ENCODE results near the gene RAB27A. TPM values are rescaled to one million over a fixed set of nuclear protein-coding genes. Genes with fewer than 3 reads are reported as not detected.

Gene RAB27A
- total RNA-seq, 2 donors from 2014 or later = 9.6 to 9.9 TPM

- Histone ChIP-seq H3K4me3 (no peak overlapping the region), H3K27me3 (no peaks in the 10 kb centered on the region), H3K4me1 (no peaks in the 10 kb centered on the region), H3K9me3 (no peaks in the 10 kb centered on the region), H3K36me3 (replicated peaks in 1 of 2; ENCODE audit: insufficient read depth in 1 of 2, low read depth in 2 of 2) (no peaks in the 10 kb centered on the region), H3K27ac (no peak overlapping the region)
- WGBS, 2 donors = 47 to 60% methylated on average over 1 of the region's 1 CpG
- no peak for TF ChIP-seq POLR2A (IDR thresholded peaks at IDR 0.05)
- TF ChIP-seq CTCF (IDR thresholded peaks at IDR 0.05) = no peak
- DNase-seq (no peak), ATAC-seq (no peak)
- intact Hi-C loops (cut with DNase I) = no loop called here
Measured at GRCh38 chr15:55241891-55242290, 47.7 kb downstream of the RAB27A start.

GRCh38 chr15:55241186-55241585 is 48.4 kb downstream of the RAB27A start:
- Histone ChIP-seq H3K27me3 (no peaks in the 10 kb centered on the region), H3K4me3 (no peak overlapping the region), H3K9me3 (no peaks in the 10 kb centered on the region), H3K27ac (no peak overlapping the region), H3K4me1 (no peaks in the 10 kb centered on the region), H3K36me3 (replicated peaks in 1 of 2; ENCODE audit: insufficient read depth in 1 of 2, low read depth in 2 of 2) (no peaks in the 10 kb centered on the region)
- DNase-seq = no peak
- no peak for TF ChIP-seq POLR2A (IDR thresholded peaks at IDR 0.05)
- TF ChIP-seq CTCF (IDR thresholded peaks at IDR 0.05) = no peak
- WGBS, 2 donors = 95 to 100% methylated on average over 1 of the region's 1 CpG
- no peak for ATAC-seq
- intact Hi-C loops (cut with DNase I) = no loop called here

GRCh38 chr15:55240125-55240760 is 49.4 kb downstream of the RAB27A start:
- Histone ChIP-seq H3K36me3 (replicated peaks in 1 of 2; ENCODE audit: insufficient read depth in 1 of 2, low read depth in 2 of 2) (no peaks in the 10 kb centered on the region), H3K9me3 (no peaks in the 10 kb centered on the region), H3K27me3 (no peaks in the 10 kb centered on the region), H3K4me3 (no peak overlapping the region), H3K4me1 (no peaks in the 10 kb centered on the region), H3K27ac (no peak overlapping the region)
- no peak for TF ChIP-seq POLR2A (IDR thresholded peaks at IDR 0.05)
- no peak for DNase-seq
- 65 to 77% methylated on average over 3 of the region's 3 CpGs for whole genome bisulfite sequencing, 2 donors
- no peak for ATAC-seq
- intact Hi-C loops (cut with DNase I) = no loop called here

GRCh38 chr15:55239440-55240124 is 50.0 kb downstream of the RAB27A start:
- Histone ChIP-seq H3K36me3 (replicated peaks in 1 of 2; ENCODE audit: insufficient read depth in 1 of 2, low read depth in 2 of 2) (no peaks in the 10 kb centered on the region), H3K27ac (no peak overlapping the region), H3K27me3 (no peaks in the 10 kb centered on the region), H3K4me3 (peak overlapping the region in 1 of 2 donors; percentile 2), H3K4me1 (peaks cover 5% of the 10 kb centered on the region), H3K9me3 (no peaks in the 10 kb centered on the region)
- 79 to 87% methylated on average over 5 of the region's 5 CpGs for WGBS, 2 donors
- ATAC-seq = no peak
- intact Hi-C loops (cut with DNase I) = no loop called here
- no peak for TF ChIP-seq POLR2A (IDR thresholded peaks at IDR 0.05)
- TF ChIP-seq CTCF (IDR thresholded peaks at IDR 0.05) = no peak
- DNase-seq = no peak

GRCh38 chr15:55238877-55239276 is 50.7 kb downstream of the RAB27A start:
- Histone ChIP-seq H3K4me1 (peaks cover 12% of the 10 kb centered on the region), H3K27ac (no peak overlapping the region), H3K9me3 (no peaks in the 10 kb centered on the region), H3K4me3 (no peak overlapping the region), H3K27me3 (no peaks in the 10 kb centered on the region), H3K36me3 (replicated peaks in 1 of 2; ENCODE audit: insufficient read depth in 1 of 2, low read depth in 2 of 2) (no peaks in the 10 kb centered on the region)
- TF ChIP-seq POLR2A (IDR thresholded peaks at IDR 0.05) (no peak), CTCF (IDR thresholded peaks at IDR 0.05) (no peak)
- intact Hi-C loops (cut with DNase I) = no loop called here
- DNase-seq = no peak
- 86 to 90% methylated on average over 2 of the region's 2 CpGs for WGBS, 2 donors
- ATAC-seq = no peak

Measured in body of pancreas (tissue), 4 donors.